SK-N-SH (cell line): ENCODE measurements around the gene ZNF613. TPM values are rescaled to one million over a fixed set of nuclear protein-coding genes. Genes with fewer than 3 reads are reported as not detected.

Experiments
- CTCF ChIA-PET: fragments of 300-600, 350-600 bp; formaldehyde crosslinking; extraction: SDS; loops from one replicate; lab custom pipeline; 2021; lab: Yijun Ruan, JAX
- POLR2A ChIA-PET: fragments of 350-600 bp; sonication (Branson Sonifier 250); formaldehyde crosslinking; extraction: SDS; loops from one replicate; lab custom pipeline; 2020; ENCODE audit warnings: antibody characterized with exemption, inconsistent platforms; lab: Yijun Ruan, JAX
- DNase-seq: peaks from one replicate; pipeline ENCODE4 v3.0.0; 2012
- H2AFZ ChIP-seq: fragments of 200-600 bp; sonication (generic); 2 replicates; pipeline ENCODE4 v1.8.1; 2016; ENCODE audit warnings: antibody characterized with exemption, mild to moderate bottlenecking, low read depth
- H3F3A ChIP-seq: fragments of 200-600 bp; sonication (generic); replicated peaks from 2 replicates; pipeline ENCODE3; 2016; ENCODE audit warnings: antibody characterized with exemption, mild to moderate bottlenecking; ENCODE audit not compliant: insufficient read depth
- H3K27ac ChIP-seq, 2 experiments: fragments of 200-500 bp in 1 of 2; fragments of 200-600 bp in 1 of 2; sonication (Bioruptor generic) in 1 of 2; sonication (generic), shearing (Covaris generic) in 1 of 2; 2 replicates each; pipeline versions ENCODE4 v1.5.1 to v1.6.1; 2014 to 2016; ENCODE audit warnings: low read depth in 2 of 2, inconsistent platforms in 1 of 2, low read length in 1 of 2, mild to moderate bottlenecking in 1 of 2, mixed read lengths in 1 of 2
- H3K27me3 ChIP-seq: fragments of 200-600 bp; sonication (generic), shearing (Covaris generic); 2 replicates; pipeline ENCODE4 v1.6.1; 2016; ENCODE audit warnings: mixed run types; ENCODE audit not compliant: insufficient read depth
- H3K36me3 ChIP-seq, 2 experiments: fragments of 200-500 bp in 1 of 2; fragments of 200-600 bp in 1 of 2; sonication (Bioruptor generic) in 1 of 2; sonication (generic) in 1 of 2; replicated peaks in 1 of 2; 2 replicates each; pipeline versions ENCODE3 to v1.5.1; 2014 to 2016; ENCODE audit warnings: low read length in 1 of 2, mild to moderate bottlenecking in 1 of 2; ENCODE audit not compliant: insufficient read depth in 2 of 2, control insufficient read depth in 1 of 2
- H3K4me1 ChIP-seq, 2 experiments: fragments of 200-500 bp in 1 of 2; fragments of 200-600 bp in 1 of 2; sonication (Bioruptor generic) in 1 of 2; sonication (generic), shearing (Covaris generic) in 1 of 2; 2 replicates each; pipeline versions ENCODE4 v1.5.1 to v1.6.1; 2014 to 2016; ENCODE audit warnings: low read depth in 1 of 2, low read length in 1 of 2, mixed run types in 1 of 2; ENCODE audit not compliant: insufficient read depth in 2 of 2, control insufficient read depth in 1 of 2
- H3K4me2 ChIP-seq: fragments of 200-600 bp; sonication (generic), shearing (Covaris generic); 2 replicates; pipeline ENCODE4 v1.6.1; 2017; ENCODE audit warnings: mixed run types
- H3K4me3 ChIP-seq, 2 experiments: fragments of 200-500 bp in 1 of 2; fragments of 200-600 bp in 1 of 2; sonication (Bioruptor generic) in 1 of 2; sonication (generic), shearing (Covaris generic) in 1 of 2; 2 replicates each; pipeline versions ENCODE4 v1.5.1 to v1.8.1; 2014 to 2016; ENCODE audit warnings: low read depth in 2 of 2, inconsistent platforms in 1 of 2, low read length in 1 of 2, mild to moderate bottlenecking in 1 of 2, mixed read lengths in 1 of 2, moderate library complexity in 1 of 2
- H3K79me2 ChIP-seq: fragments of 200-600 bp; sonication (generic); 2 replicates; pipeline ENCODE4 v1.8.1; 2017; ENCODE audit warnings: mild to moderate bottlenecking; ENCODE audit not compliant: insufficient read depth
- H3K9ac ChIP-seq: fragments of 200-600 bp; sonication (generic); 2 replicates; pipeline ENCODE4 v1.6.1; 2017; ENCODE audit warnings: mixed run types
- H3K9me2 ChIP-seq: fragments of 200-600 bp; sonication (generic); 2 replicates; pipeline ENCODE4 v1.6.1; 2017; ENCODE audit warnings: mixed run types
- H3K9me3 ChIP-seq: fragments of 200-600 bp; sonication (generic); 2 replicates; pipeline ENCODE4 v1.6.1; 2017; ENCODE audit warnings: mixed run types, mild to moderate bottlenecking, moderate library complexity
- H4K20me1 ChIP-seq: fragments of 200-600 bp; sonication (generic); 2 replicates; pipeline ENCODE4 v1.6.1; 2017; ENCODE audit warnings: mild to moderate bottlenecking, mixed run types; ENCODE audit not compliant: insufficient read depth
- CHD2 ChIP-seq: fragments of 150-350 bp; IDR thresholded peaks from 2 replicates; pipeline ENCODE4 v1.6.1; 2018; ENCODE audit warnings: low read length; ENCODE audit not compliant: partially characterized antibody
- ELF1 ChIP-seq: IDR thresholded peaks from 2 replicates; pipeline ENCODE4 v1.4.0; 2012
- EP300 ChIP-seq, 2 experiments: IDR thresholded peaks; 2 replicates each; pipeline versions ENCODE4 v1.4.0 to v1.6.1; 2012; ENCODE audit warnings: borderline replicate concordance in 1 of 2, low read depth in 1 of 2, low read length in 1 of 2
- EZH2phosphoT487 ChIP-seq: fragments of 200-600 bp; sonication (generic); IDR thresholded peaks from 2 replicates; pipeline ENCODE4 v1.6.1; 2017; ENCODE audit warnings: low read depth, mixed run types, mild to moderate bottlenecking, antibody characterized with exemption, moderate library complexity, borderline replicate concordance
- FOXJ3 ChIP-seq: sonication (generic); formaldehyde crosslinking; IDR thresholded peaks from 2 replicates; pipeline ENCODE4 v1.5.1; 2020; ENCODE audit warnings: mild to moderate bottlenecking, missing genetic modification reagents
- FOXM1 ChIP-seq: IDR thresholded peaks from 2 replicates; pipeline ENCODE4 v1.4.0; 2012; ENCODE audit warnings: low read depth, mild to moderate bottlenecking
- GABPA ChIP-seq: IDR thresholded peaks from 2 replicates; pipeline ENCODE4 v1.4.0; 2012; ENCODE audit warnings: low read depth, mild to moderate bottlenecking
- JUND ChIP-seq: IDR thresholded peaks from 2 replicates; pipeline ENCODE4 v1.4.0; 2012
- MEF2A ChIP-seq: IDR thresholded peaks from 2 replicates; pipeline ENCODE4 v1.4.0; 2012; ENCODE audit warnings: low read depth, borderline replicate concordance
- MXI1 ChIP-seq: IDR thresholded peaks from 2 replicates; pipeline ENCODE4 v1.6.1; 2012; ENCODE audit warnings: mild to moderate bottlenecking, low read depth, low read length, improper control_type of control experiment
- NFIC ChIP-seq: IDR thresholded peaks from 2 replicates; pipeline ENCODE4 v1.4.0; 2012; ENCODE audit warnings: borderline replicate concordance
- NRF1 ChIP-seq: IDR thresholded peaks from 2 replicates; pipeline ENCODE4 v1.6.1; 2012; ENCODE audit warnings: low read depth, mild to moderate bottlenecking, low read length
- POLR2AphosphoS5 ChIP-seq: IDR thresholded peaks from 2 replicates; pipeline ENCODE4 v1.6.1; 2012; ENCODE audit warnings: low read depth, low read length
- RAD21 ChIP-seq: IDR thresholded peaks from 2 replicates; pipeline ENCODE4 v1.6.1; 2012; ENCODE audit warnings: mild to moderate bottlenecking, low read length
- RXRA ChIP-seq: IDR thresholded peaks from 2 replicates; pipeline ENCODE4 v1.4.0; 2012; ENCODE audit warnings: low read depth, mild to moderate bottlenecking, borderline replicate concordance
- SIN3A ChIP-seq: IDR thresholded peaks from 2 replicates; pipeline ENCODE4 v1.6.1; 2012; ENCODE audit warnings: low read depth, mild to moderate bottlenecking, low read length, moderate library complexity, borderline replicate concordance
- SMC3 ChIP-seq: IDR thresholded peaks from 2 replicates; pipeline ENCODE4 v1.6.1; 2012; ENCODE audit warnings: low read depth, low read length, improper control_type of control experiment
- TAF1 ChIP-seq: IDR thresholded peaks from 2 replicates; pipeline ENCODE4 v1.6.1; 2012; ENCODE audit warnings: low read depth, mild to moderate bottlenecking, low read length, moderate library complexity, borderline replicate concordance
- TCF12 ChIP-seq: IDR thresholded peaks from 2 replicates; pipeline ENCODE4 v1.4.0; 2012
- TEAD4 ChIP-seq: IDR thresholded peaks from 2 replicates; pipeline ENCODE4 v1.4.0; 2012; ENCODE audit warnings: mild to moderate bottlenecking, borderline replicate concordance; ENCODE audit not compliant: insufficient read depth
- YY1 ChIP-seq: IDR thresholded peaks from 2 replicates; pipeline ENCODE4 v1.4.0; 2012; ENCODE audit warnings: low read depth, mild to moderate bottlenecking
- WGBS: methylation state at CpG from one replicate; pipeline ENCODE4 v1.1.6; 2017; ENCODE audit warnings: low lambda C conversion rate; 5-methylcytosine and 5-hydroxymethylcytosine counted together
- polyA plus RNA-seq, 3 experiments: library from polyadenylated mRNA; depleted of rRNA; stranded (reverse); fragments of >200 nt; gene quantifications; 2 replicates each; pipeline ENCODE4 v1.2.3, GENCODE V29; 2012
- TF ChIP-seq, protein P1 (sequence below): IDR thresholded peaks from 2 replicates; pipeline ENCODE4 v1.4.0; 2012; ENCODE audit warnings: low read depth
- TF ChIP-seq, protein P2 (sequence below): fragments of 150-350 bp; IDR thresholded peaks from 2 replicates; pipeline ENCODE4 v1.6.1; 2016; ENCODE audit warnings: mild to moderate bottlenecking, low read depth, low read length
- TF ChIP-seq, protein P3 (sequence below): fragments of 150-350 bp; IDR thresholded peaks from 2 replicates; pipeline ENCODE4 v1.6.1; 2017; ENCODE audit warnings: antibody characterized with exemption, low read length, low read depth, borderline replicate concordance
- TF ChIP-seq, protein P4 (sequence below): IDR thresholded peaks from 2 replicates; pipeline ENCODE4; 2012

Gene ZNF613
- polyA plus RNA-seq, 1 of the 3 experiments (the other 2 are of a cell fraction), result 2.2 TPM

DNA sequence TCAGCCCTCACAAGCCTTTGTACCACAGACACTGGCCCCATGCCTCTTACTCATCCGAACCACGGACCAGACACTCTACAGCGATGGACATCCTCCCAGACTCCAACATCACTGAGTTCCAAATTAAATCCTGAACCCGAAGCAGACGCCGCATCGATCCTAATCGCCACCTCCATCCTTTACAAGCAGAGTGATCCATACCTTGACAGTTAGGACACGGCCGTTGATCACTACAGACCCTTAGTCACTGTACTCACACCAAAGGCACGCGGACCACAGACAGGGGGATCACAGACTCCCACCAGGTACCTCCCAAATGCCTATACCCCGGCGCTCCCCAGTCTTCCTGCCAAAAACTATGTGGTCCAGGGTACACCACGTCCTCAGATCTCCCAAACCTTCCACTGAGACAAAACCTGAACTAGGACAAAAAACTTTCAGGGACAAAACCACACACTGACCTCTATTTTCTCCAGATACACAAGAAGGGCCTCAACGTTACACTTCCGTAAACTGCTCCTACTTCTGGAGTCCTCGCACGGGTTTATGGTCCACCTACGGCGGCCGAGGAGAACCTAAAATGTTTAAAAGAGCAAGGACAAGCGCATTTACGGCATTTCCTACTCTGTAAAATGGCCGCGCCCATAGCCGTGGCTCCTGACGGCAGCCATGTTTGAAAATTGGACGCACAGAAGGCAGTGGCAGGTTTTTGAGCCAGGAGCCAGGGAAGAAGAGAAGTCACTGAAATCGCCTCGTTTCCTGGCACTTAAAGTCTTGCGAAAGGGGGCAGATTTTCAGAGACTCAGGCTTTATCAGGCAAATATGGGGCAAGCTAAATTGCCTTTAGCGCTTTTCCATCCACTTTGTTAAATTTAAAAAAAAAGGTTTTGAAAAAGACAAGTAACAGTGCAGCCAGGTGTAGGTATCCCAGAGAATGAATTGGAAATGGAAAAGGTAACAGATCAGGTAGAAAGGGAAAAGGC lies 59.3 kb downstream of the ZNF613 start, which contains the start of gene ZNF350 (continued):
- TF ChIP-seq GABPA (peak; percentile 62), ELF1 (peak; percentile 100), TAF1 (peak; percentile 64; the same call in 1 of the 2 replicates), POLR2AphosphoS5 (peak; percentile 76), MXI1 (peak; percentile 72), YY1 (peak; percentile 100), NFIC (no peak), RAD21 (no peak), CHD2 (peak; percentile 87), SMC3 (0 out of 2 replicates have a peak, but pooled peaks have one; percentile 1), MEF2A (no peak), EZH2phosphoT487 (no peak), TCF12 (no peak), SIN3A (peak; percentile 81; the same call in 1 of the 2 replicates), EP300 (IDR thresholded peaks at IDR 0.05; ENCODE audit: borderline replicate concordance in 1 of 2, low read depth in 1 of 2, low read length in 1 of 2) (no peak), RXRA (no peak), FOXM1 (no peak), JUND (no peak), FOXJ3 (peak; percentile 50; the same call in 1 of the 2 replicates)
- TF ChIP-seq, protein P1, sequence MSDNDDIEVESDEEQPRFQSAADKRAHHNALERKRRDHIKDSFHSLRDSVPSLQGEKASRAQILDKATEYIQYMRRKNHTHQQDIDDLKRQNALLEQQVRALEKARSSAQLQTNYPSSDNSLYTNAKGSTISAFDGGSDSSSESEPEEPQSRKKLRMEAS, result 0 out of 2 replicates have a peak, but pooled peaks have one; percentile 47
- TF ChIP-seq, protein P2, sequence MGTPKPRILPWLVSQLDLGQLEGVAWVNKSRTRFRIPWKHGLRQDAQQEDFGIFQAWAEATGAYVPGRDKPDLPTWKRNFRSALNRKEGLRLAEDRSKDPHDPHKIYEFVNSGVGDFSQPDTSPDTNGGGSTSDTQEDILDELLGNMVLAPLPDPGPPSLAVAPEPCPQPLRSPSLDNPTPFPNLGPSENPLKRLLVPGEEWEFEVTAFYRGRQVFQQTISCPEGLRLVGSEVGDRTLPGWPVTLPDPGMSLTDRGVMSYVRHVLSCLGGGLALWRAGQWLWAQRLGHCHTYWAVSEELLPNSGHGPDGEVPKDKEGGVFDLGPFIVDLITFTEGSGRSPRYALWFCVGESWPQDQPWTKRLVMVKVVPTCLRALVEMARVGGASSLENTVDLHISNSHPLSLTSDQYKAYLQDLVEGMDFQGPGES, result no peak
- TF ChIP-seq, all 33 proteins: peak for 15

DNA sequence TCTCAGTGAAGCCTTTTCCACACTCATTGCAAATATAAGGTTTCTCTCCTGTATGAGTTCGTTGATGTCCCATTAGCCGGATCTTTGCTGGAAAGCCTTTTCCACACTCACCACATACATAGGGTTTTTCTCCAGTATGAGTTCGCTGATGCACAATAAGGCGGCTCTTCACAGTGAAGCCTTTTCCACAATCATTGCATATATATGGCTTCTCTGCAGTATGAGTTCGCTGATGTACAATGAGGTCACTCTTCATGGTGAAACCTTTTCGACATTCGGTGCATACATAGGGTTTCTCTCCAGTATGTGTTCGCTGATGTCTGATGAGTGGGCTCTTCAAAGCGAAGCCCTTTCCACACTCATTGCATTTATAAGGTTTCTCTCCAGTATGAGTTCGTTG lies 66.2 kb downstream of the ZNF613 start:
- POLR2A ChIA-PET, result no interaction called here

More for the DNA sequence above, 66.2 kb downstream of the ZNF613 start:
- Histone ChIP-seq H3K9ac (no peak overlapping the region), H3F3A (no peaks in the 10 kb centered on the region), H2AFZ (no peak overlapping the region), H3K4me2 (no peak overlapping the region), H3K27ac (no peak overlapping the region), H3K4me3 (peak overlapping the region in 1 of 2 experiments; percentile 12; a peak in 1 of 4 replicates), H4K20me1 (no peaks in the 10 kb centered on the region), H3K9me3 (peaks cover 47% of the 10 kb centered on the region; the same call in 1 of the 2 replicates), H3K36me3 (peaks cover 31 to 68% of the 10 kb centered on the region in 2 experiments), H3K27me3 (no peaks in the 10 kb centered on the region), H3K4me1 (no peaks in the 10 kb centered on the region), H3K9me2 (no peaks in the 10 kb centered on the region), H3K79me2 (no peaks in the 10 kb centered on the region)
- CTCF ChIA-PET, result no interaction called here
- 90% methylated on average over 10 of the region's 10 CpGs for WGBS
- DNase-seq, result no peak
- no peak for TF ChIP-seq TEAD4
- TF ChIP-seq ELF1, result no peak
- TF ChIP-seq, protein P3, sequence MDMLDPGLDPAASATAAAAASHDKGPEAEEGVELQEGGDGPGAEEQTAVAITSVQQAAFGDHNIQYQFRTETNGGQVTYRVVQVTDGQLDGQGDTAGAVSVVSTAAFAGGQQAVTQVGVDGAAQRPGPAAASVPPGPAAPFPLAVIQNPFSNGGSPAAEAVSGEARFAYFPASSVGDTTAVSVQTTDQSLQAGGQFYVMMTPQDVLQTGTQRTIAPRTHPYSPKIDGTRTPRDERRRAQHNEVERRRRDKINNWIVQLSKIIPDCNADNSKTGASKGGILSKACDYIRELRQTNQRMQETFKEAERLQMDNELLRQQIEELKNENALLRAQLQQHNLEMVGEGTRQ, result no peak
- TF ChIP-seq, protein P4, sequence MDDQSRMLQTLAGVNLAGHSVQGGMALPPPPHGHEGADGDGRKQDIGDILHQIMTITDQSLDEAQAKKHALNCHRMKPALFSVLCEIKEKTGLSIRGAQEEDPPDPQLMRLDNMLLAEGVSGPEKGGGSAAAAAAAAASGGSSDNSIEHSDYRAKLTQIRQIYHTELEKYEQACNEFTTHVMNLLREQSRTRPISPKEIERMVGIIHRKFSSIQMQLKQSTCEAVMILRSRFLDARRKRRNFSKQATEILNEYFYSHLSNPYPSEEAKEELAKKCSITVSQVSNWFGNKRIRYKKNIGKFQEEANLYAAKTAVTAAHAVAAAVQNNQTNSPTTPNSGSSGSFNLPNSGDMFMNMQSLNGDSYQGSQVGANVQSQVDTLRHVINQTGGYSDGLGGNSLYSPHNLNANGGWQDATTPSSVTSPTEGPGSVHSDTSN, result no peak
- TF ChIP-seq MEF2A, result no peak
- TF ChIP-seq NRF1, result no peak
